HEK293 (cell line): ENCODE measurements around the gene REX1BD.

Experiments
- CTCF ChIA-PET: fragments of 350-600 bp; formaldehyde crosslinking; extraction: SDS; loops from one replicate; lab custom pipeline; 2021; ENCODE audit warnings: antibody characterized with exemption; lab: Yijun Ruan, JAX
- POLR2A ChIA-PET: fragments of 300-600 bp; formaldehyde crosslinking; extraction: SDS; loops from one replicate; lab custom pipeline; 2020; ENCODE audit warnings: antibody characterized with exemption, inconsistent platforms; lab: Yijun Ruan, JAX
- H3K27ac ChIP-seq: fragments of 200-500 bp; sonication (Bioruptor generic); 2 replicates; pipeline ENCODE4 v1.5.1; 2014; ENCODE audit warnings: low read depth, low read length, control low read depth, inconsistent platforms; ENCODE audit errors: extremely low read depth
- H3K36me3 ChIP-seq, 2 experiments: fragments of 200-500 bp in 1 of 2; sonication (Bioruptor generic) in 1 of 2; 1 replicate in 1 of 2; 2 replicates in 1 of 2; pipeline ENCODE4 v1.5.1; 2014 to 2017; ENCODE audit warnings: inconsistent platforms in 2 of 2, low read length in 2 of 2; ENCODE audit not compliant: control insufficient read depth in 2 of 2, insufficient read depth in 1 of 2
- H3K4me1 ChIP-seq: fragments of 200-500 bp; sonication (Bioruptor generic); 2 replicates; pipeline ENCODE4 v1.5.1; 2014; ENCODE audit warnings: mild to moderate bottlenecking, low read length, inconsistent platforms; ENCODE audit not compliant: control insufficient read depth, insufficient read depth
- H3K4me3 ChIP-seq: 2 replicates; pipeline ENCODE4 v1.5.1; 2011; ENCODE audit warnings: low read depth, mild to moderate bottlenecking, control low read depth, low read length, moderate library complexity
- H3K9me3 ChIP-seq: fragments of 200-500 bp; sonication (Bioruptor generic); 2 replicates; pipeline ENCODE4 v1.5.1; 2014; ENCODE audit warnings: low read depth, low read length, inconsistent platforms; ENCODE audit not compliant: control insufficient read depth, insufficient read depth
- KLF1 ChIP-seq: fragments of 450-650 bp; formaldehyde crosslinking; IDR thresholded peaks from 2 replicates; pipeline ENCODE4 v1.5.1; 2016; ENCODE audit warnings: missing biosample characterization, missing genetic modification characterization
- PBX3 ChIP-seq: sonication (generic); formaldehyde crosslinking; IDR thresholded peaks from 2 replicates; pipeline ENCODE4 v1.8.1; 2022; ENCODE audit warnings: mild to moderate bottlenecking, moderate library complexity, missing genetic modification reagents
- REST ChIP-seq: fragments of 450-650 bp; formaldehyde crosslinking; IDR thresholded peaks from 2 replicates; pipeline ENCODE4 v1.5.1; 2016; ENCODE audit warnings: missing biosample characterization, missing genetic modification characterization
- SCRT2 ChIP-seq: fragments of 450-650 bp; formaldehyde crosslinking; IDR thresholded peaks from 2 replicates; pipeline ENCODE4 v1.5.1; 2016; ENCODE audit warnings: missing biosample characterization, missing genetic modification characterization
- WT1 ChIP-seq: fragments of 450-650 bp; formaldehyde crosslinking; IDR thresholded peaks from 2 replicates; pipeline ENCODE4 v1.5.1; 2016; ENCODE audit warnings: missing biosample characterization, missing genetic modification characterization
- ZNF221 ChIP-seq: fragments of 450-650 bp; formaldehyde crosslinking; IDR thresholded peaks from 2 replicates; pipeline ENCODE4 v1.5.1; 2017; ENCODE audit warnings: missing biosample characterization, missing genetic modification characterization, borderline replicate concordance
- ZNF23 ChIP-seq: fragments of 450-650 bp; formaldehyde crosslinking; IDR thresholded peaks from 2 replicates; pipeline ENCODE4 v1.5.1; 2016; ENCODE audit warnings: missing biosample characterization, missing genetic modification characterization, borderline replicate concordance
- ZNF292 ChIP-seq: fragments of 450-650 bp; formaldehyde crosslinking; IDR thresholded peaks from 2 replicates; pipeline ENCODE4 v1.5.1; 2016; ENCODE audit warnings: low read depth, missing biosample characterization, missing genetic modification characterization, borderline replicate concordance
- ZNF324 ChIP-seq: fragments of 450-650 bp; formaldehyde crosslinking; IDR thresholded peaks from 2 replicates; pipeline ENCODE4 v1.5.1; 2016; ENCODE audit warnings: missing biosample characterization, missing genetic modification characterization
- ZNF473 ChIP-seq: fragments of 450-650 bp; formaldehyde crosslinking; IDR thresholded peaks from 2 replicates; pipeline ENCODE4 v1.5.1; 2017; ENCODE audit warnings: missing biosample characterization, missing genetic modification characterization
- ZNF513 ChIP-seq: fragments of 450-650 bp; IDR thresholded peaks from 2 replicates; pipeline ENCODE4 v1.5.1; 2018; ENCODE audit warnings: missing biosample characterization, missing genetic modification characterization
- ZNF514 ChIP-seq: fragments of 450-650 bp; formaldehyde crosslinking; IDR thresholded peaks from 2 replicates; pipeline ENCODE4 v1.5.1; 2016; ENCODE audit warnings: missing biosample characterization, missing genetic modification characterization
- ZNF544 ChIP-seq: fragments of 450-650 bp; formaldehyde crosslinking; IDR thresholded peaks from 2 replicates; pipeline ENCODE4 v1.5.0; 2017; ENCODE audit warnings: missing biosample characterization, missing genetic modification characterization
- ZNF707 ChIP-seq: fragments of 450-650 bp; formaldehyde crosslinking; IDR thresholded peaks from 2 replicates; pipeline ENCODE4 v1.5.1; 2016; ENCODE audit warnings: missing biosample characterization, missing genetic modification characterization
- ZSCAN23 ChIP-seq: fragments of 450-650 bp; formaldehyde crosslinking; IDR thresholded peaks from 2 replicates; pipeline ENCODE4 v1.5.1; 2016; ENCODE audit warnings: missing biosample characterization, missing genetic modification characterization
- TF ChIP-seq, protein P1 (sequence below): fragments of 450-650 bp; formaldehyde crosslinking; IDR thresholded peaks from 2 replicates; pipeline ENCODE4 v1.5.1; 2017; ENCODE audit warnings: missing biosample characterization, missing genetic modification characterization
- TF ChIP-seq, protein P2 (sequence below): IDR thresholded peaks from 2 replicates; pipeline ENCODE4 v1.6.1; 2011; ENCODE audit warnings: mild to moderate bottlenecking, low read depth, low read length, borderline replicate concordance
- TF ChIP-seq, protein P3 (sequence below): fragments of 450-650 bp; formaldehyde crosslinking; IDR thresholded peaks from 2 replicates; pipeline ENCODE4 v1.5.1; 2017; ENCODE audit warnings: missing biosample characterization, mild to moderate bottlenecking, missing genetic modification characterization, moderate library complexity
- TF ChIP-seq, protein P4 (sequence below): fragments of 450-650 bp; formaldehyde crosslinking; IDR thresholded peaks from 2 replicates; pipeline ENCODE4 v1.5.1; 2016; ENCODE audit warnings: missing biosample characterization, missing genetic modification characterization

REX1BD gene

DNA sequence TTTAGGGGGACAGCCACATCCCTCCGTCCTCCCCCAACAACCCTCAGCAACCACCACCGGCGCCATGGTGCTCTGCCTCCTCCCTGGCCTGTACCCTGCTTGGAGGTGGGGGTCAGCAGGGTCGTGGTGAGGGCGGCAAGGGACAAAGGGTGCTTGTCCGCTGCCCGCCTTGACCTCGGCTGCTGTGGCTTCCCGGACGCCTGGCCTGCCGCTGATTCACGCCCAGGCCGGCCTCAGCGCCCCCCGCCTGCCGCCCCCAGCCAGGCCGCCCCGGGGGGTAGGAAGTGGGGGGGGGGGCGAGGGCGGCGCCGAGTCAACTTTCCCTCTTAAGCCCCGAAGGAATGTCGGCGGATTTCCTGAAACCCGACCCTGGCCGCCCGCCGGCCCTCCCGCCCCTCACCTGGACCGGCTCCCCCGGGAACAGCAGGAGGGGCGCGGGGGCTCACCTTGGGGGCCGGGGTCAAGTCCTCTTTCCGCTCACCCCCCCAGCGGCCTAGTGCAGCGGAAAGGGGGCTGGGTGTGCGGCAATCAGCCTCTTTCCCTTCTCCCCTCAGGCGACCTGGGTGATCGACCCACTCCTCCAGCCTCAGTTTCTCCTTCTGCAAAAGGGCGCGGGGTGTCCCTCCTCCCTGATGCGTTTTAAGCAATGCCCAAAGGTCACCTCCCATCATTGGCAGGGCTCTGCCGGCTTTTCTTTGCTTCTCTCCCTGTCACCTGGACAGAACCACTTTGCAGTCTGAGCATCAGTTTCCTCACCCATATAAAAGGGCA lies 22.1 kb downstream of the REX1BD start (continued):
- TF ChIP-seq ZNF544 (tag by site-specific recombination), result no peak

DNA sequence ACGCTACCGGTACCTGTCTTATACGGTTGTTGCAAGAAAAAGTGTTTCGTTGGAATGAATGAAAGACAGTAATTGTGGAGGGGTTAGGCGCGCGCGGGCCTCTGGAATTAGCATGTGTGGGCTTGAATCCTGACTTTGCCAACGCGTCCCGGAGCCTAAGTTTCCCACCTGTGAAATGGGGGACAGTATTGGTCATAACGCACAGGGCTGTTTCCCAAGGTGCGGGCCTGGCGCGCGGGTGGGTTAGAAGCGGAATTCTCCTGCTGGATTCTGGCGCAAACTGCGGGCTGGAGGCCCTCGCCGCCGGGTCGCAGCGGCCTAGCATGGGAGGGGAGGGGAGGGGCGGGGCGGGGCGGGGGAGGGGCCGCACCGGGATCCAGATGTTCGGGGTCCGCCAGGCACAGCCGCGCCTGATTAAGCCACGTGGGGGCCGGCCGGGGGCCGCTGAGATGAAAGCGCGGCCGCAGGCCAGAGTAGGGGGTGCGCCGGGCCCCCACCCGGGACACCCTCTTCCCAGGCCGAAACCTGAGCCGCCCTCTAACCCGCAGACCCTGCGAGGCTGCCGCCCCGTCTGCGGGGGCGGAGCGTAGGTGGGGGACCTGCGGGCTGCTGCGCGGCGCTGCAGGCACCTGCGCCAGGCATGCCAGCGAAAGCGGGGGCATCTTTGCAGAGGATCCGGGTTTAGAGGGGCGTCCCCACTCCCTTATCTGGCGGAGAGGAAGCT lies 22.9 kb downstream of the REX1BD start:
- Histone ChIP-seq H3K4me1 (peaks cover 4% of the 10 kb centered on the region), H3K4me3 (peak overlapping the region; percentile 17), H3K9me3 (no peaks in the 10 kb centered on the region), H3K36me3 (no peaks in the 10 kb centered on the region), H3K27ac (no peak overlapping the region)
- ChIA-PET POLR2A (interaction anchor here (0.6 to 1.5 kb wide), 3 partner anchors 40 to 308 kb away, joined by 3 to 5 read pairs (median 5); partner anchors contain the start of genes COPE, DDX49, KXD1 and UBA52), CTCF (interaction anchor here (1.0 kb wide), 1 partner anchor 10 kb away, joined by 3 read pairs; no protein-coding TSS in a partner anchor)
- TF ChIP-seq ZNF292 (tag by site-specific recombination) (no peak), PBX3 (CRISPR knock-in tag) (no peak), ZNF707 (tag by site-specific recombination) (no peak), KLF1 (tag by site-specific recombination) (peak; percentile 99), WT1 (tag by site-specific recombination) (no peak), ZNF513 (tag by site-specific recombination) (no peak), SCRT2 (tag by site-specific recombination) (no peak), ZNF221 (tag by site-specific recombination) (no peak), ZNF324 (no peak), ZNF23 (tag by site-specific recombination) (no peak), ZNF473 (tag by site-specific recombination) (no peak), ZSCAN23 (no peak), ZNF514 (tag by site-specific recombination) (no peak), REST (no peak)
- TF ChIP-seq, protein P1, sequence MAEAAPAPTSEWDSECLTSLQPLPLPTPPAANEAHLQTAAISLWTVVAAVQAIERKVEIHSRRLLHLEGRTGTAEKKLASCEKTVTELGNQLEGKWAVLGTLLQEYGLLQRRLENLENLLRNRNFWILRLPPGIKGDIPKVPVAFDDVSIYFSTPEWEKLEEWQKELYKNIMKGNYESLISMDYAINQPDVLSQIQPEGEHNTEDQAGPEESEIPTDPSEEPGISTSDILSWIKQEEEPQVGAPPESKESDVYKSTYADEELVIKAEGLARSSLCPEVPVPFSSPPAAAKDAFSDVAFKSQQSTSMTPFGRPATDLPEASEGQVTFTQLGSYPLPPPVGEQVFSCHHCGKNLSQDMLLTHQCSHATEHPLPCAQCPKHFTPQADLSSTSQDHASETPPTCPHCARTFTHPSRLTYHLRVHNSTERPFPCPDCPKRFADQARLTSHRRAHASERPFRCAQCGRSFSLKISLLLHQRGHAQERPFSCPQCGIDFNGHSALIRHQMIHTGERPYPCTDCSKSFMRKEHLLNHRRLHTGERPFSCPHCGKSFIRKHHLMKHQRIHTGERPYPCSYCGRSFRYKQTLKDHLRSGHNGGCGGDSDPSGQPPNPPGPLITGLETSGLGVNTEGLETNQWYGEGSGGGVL, result peak; percentile 80
- TF ChIP-seq, protein P2, sequence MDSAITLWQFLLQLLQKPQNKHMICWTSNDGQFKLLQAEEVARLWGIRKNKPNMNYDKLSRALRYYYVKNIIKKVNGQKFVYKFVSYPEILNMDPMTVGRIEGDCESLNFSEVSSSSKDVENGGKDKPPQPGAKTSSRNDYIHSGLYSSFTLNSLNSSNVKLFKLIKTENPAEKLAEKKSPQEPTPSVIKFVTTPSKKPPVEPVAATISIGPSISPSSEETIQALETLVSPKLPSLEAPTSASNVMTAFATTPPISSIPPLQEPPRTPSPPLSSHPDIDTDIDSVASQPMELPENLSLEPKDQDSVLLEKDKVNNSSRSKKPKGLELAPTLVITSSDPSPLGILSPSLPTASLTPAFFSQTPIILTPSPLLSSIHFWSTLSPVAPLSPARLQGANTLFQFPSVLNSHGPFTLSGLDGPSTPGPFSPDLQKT, result no peak
- TF ChIP-seq, protein P3, sequence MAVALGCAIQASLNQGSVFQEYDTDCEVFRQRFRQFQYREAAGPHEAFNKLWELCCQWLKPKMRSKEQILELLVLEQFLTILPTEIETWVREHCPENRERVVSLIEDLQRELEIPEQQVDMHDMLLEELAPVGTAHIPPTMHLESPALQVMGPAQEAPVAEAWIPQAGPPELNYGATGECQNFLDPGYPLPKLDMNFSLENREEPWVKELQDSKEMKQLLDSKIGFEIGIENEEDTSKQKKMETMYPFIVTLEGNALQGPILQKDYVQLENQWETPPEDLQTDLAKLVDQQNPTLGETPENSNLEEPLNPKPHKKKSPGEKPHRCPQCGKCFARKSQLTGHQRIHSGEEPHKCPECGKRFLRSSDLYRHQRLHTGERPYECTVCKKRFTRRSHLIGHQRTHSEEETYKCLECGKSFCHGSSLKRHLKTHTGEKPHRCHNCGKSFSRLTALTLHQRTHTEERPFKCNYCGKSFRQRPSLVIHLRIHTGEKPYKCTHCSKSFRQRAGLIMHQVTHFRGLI (tag by site-specific recombination), result no peak
- TF ChIP-seq, protein P4, sequence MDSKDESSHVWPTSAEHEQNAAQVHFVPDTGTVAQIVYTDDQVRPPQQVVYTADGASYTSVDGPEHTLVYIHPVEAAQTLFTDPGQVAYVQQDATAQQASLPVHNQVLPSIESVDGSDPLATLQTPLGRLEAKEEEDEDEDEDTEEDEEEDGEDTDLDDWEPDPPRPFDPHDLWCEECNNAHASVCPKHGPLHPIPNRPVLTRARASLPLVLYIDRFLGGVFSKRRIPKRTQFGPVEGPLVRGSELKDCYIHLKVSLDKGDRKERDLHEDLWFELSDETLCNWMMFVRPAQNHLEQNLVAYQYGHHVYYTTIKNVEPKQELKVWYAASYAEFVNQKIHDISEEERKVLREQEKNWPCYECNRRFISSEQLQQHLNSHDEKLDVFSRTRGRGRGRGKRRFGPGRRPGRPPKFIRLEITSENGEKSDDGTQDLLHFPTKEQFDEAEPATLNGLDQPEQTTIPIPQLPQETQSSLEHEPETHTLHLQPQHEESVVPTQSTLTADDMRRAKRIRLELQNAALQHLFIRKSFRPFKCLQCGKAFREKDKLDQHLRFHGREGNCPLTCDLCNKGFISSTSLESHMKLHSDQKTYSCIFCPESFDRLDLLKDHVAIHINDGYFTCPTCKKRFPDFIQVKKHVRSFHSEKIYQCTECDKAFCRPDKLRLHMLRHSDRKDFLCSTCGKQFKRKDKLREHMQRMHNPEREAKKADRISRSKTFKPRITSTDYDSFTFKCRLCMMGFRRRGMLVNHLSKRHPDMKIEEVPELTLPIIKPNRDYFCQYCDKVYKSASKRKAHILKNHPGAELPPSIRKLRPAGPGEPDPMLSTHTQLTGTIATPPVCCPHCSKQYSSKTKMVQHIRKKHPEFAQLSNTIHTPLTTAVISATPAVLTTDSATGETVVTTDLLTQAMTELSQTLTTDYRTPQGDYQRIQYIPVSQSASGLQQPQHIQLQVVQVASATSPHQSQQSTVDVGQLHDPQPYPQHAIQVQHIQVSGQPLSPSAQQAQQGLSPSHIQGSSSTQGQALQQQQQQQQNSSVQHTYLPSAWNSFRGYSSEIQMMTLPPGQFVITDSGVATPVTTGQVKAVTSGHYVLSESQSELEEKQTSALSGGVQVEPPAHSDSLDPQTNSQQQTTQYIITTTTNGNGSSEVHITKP (tag by site-specific recombination), result no peak
